SK-N-SH (cell line): ENCODE measurements around the gene SMYD3.

Experiments used
- CHD2 ChIP-seq: fragments of 150-350 bp; IDR thresholded peaks from 2 replicates; pipeline ENCODE4 v1.6.1; 2018; ENCODE audit warnings: low read length; ENCODE audit not compliant: partially characterized antibody
- CTCF ChIP-seq: fragments of 200-600 bp; sonication (generic); IDR thresholded peaks from 2 replicates; pipeline ENCODE4 v1.6.1; 2017; ENCODE audit warnings: antibody characterized with exemption, mild to moderate bottlenecking, moderate library complexity
- ELF1 ChIP-seq: IDR thresholded peaks from 2 replicates; pipeline ENCODE4 v1.4.0; 2012
- EP300 ChIP-seq, 2 experiments: IDR thresholded peaks; 2 replicates each; pipeline versions ENCODE4 v1.4.0 to v1.6.1; 2012; ENCODE audit warnings: borderline replicate concordance in 1 of 2, low read depth in 1 of 2, low read length in 1 of 2
- EZH2phosphoT487 ChIP-seq: fragments of 200-600 bp; sonication (generic); IDR thresholded peaks from 2 replicates; pipeline ENCODE4 v1.6.1; 2017; ENCODE audit warnings: low read depth, mixed run types, mild to moderate bottlenecking, antibody characterized with exemption, moderate library complexity, borderline replicate concordance
- MXI1 ChIP-seq: IDR thresholded peaks from 2 replicates; pipeline ENCODE4 v1.6.1; 2012; ENCODE audit warnings: mild to moderate bottlenecking, low read depth, low read length, improper control_type of control experiment
- NFIC ChIP-seq: IDR thresholded peaks from 2 replicates; pipeline ENCODE4 v1.4.0; 2012; ENCODE audit warnings: borderline replicate concordance
- POLR2AphosphoS5 ChIP-seq: IDR thresholded peaks from 2 replicates; pipeline ENCODE4 v1.6.1; 2012; ENCODE audit warnings: low read depth, low read length
- RCOR1 ChIP-seq: fragments of 150-350 bp; IDR thresholded peaks from 2 replicates; pipeline ENCODE4 v1.6.1; 2017; ENCODE audit warnings: antibody characterized with exemption, low read length
- SMC3 ChIP-seq: IDR thresholded peaks from 2 replicates; pipeline ENCODE4 v1.6.1; 2012; ENCODE audit warnings: low read depth, low read length, improper control_type of control experiment
- TAF1 ChIP-seq: IDR thresholded peaks from 2 replicates; pipeline ENCODE4 v1.6.1; 2012; ENCODE audit warnings: low read depth, mild to moderate bottlenecking, low read length, moderate library complexity, borderline replicate concordance
- TEAD4 ChIP-seq: IDR thresholded peaks from 2 replicates; pipeline ENCODE4 v1.4.0; 2012; ENCODE audit warnings: mild to moderate bottlenecking, borderline replicate concordance; ENCODE audit not compliant: insufficient read depth
- YY1 ChIP-seq: IDR thresholded peaks from 2 replicates; pipeline ENCODE4 v1.4.0; 2012; ENCODE audit warnings: low read depth, mild to moderate bottlenecking

GRCh38 chr1:245802941-245803665 lies 704.0 kb downstream of the SMYD3 start:
- TF ChIP-seq TAF1, result no peak
- TF ChIP-seq YY1, result no peak
- TF ChIP-seq SMC3, result no peak
- TF ChIP-seq MXI1, result no peak
- no peak for TF ChIP-seq CTCF
- TF ChIP-seq ELF1, result no peak
- no peak for TF ChIP-seq POLR2AphosphoS5
- no peak for TF ChIP-seq CHD2
- TF ChIP-seq EP300 (IDR thresholded peaks at IDR 0.05; ENCODE audit: borderline replicate concordance in 1 of 2, low read depth in 1 of 2, low read length in 1 of 2), result no peak
- TF ChIP-seq NFIC, result no peak
- no peak for TF ChIP-seq EZH2phosphoT487
- TF ChIP-seq TEAD4, result no peak
- no peak for TF ChIP-seq RCOR1
